ENCODE results near the gene HEMGN. TPM values are rescaled to one million over a fixed set of nuclear protein-coding genes. Genes with fewer than 3 reads are reported as not detected.
A peak's percentile ranks its signal among the peaks of the same experiment; 100 is the strongest.

Gene HEMGN
- total and polyA plus RNA-seq, 2 of the 13 experiments (the other 11 are each of a cell fraction or from before 2014, with no cell fraction given), result not detected

- peak; percentile 55; the same call in 1 of the 2 replicates for TF ChIP-seq ZNF788 (CRISPR knock-in tag; IDR thresholded peaks at IDR 0.05; ENCODE audit: borderline replicate concordance)
- 0 out of 2 replicates have a peak, but pooled peaks have one; percentile 6 for TF ChIP-seq NR2C2 (CRISPR knock-in tag; IDR thresholded peaks at IDR 0.05; ENCODE audit: borderline replicate concordance)
- TF ChIP-seq RXRB (CRISPR knock-in tag; IDR thresholded peaks at IDR 0.05; ENCODE audit: borderline replicate concordance), result 0 out of 2 replicates have a peak, but pooled peaks have one; percentile 13
- TF ChIP-seq SRY (CRISPR knock-in tag; IDR thresholded peaks at IDR 0.05), result 0 out of 2 replicates have a peak, but pooled peaks have one; percentile 35
- peak; percentile 6; the same call in 1 of the 2 replicates for TF ChIP-seq SPEN (CRISPR knock-in tag; IDR thresholded peaks at IDR 0.05; ENCODE audit: low read depth)
- 0 out of 2 replicates have a peak, but pooled peaks have one; percentile 32 for TF ChIP-seq RXRA (CRISPR knock-in tag; IDR thresholded peaks at IDR 0.05)
- no peak for TF ChIP-seq NR2F1 (CRISPR knock-in tag; IDR thresholded peaks at IDR 0.05)
- 0 out of 2 replicates have a peak, but pooled peaks have one; percentile 18 for TF ChIP-seq KLF13 (CRISPR knock-in tag; IDR thresholded peaks at IDR 0.05)
- TF ChIP-seq ZNF441 (CRISPR knock-in tag; IDR thresholded peaks at IDR 0.05; ENCODE audit: borderline replicate concordance), result peak; percentile 31; the same call in 1 of the 2 replicates
- TF ChIP-seq, protein P1, sequence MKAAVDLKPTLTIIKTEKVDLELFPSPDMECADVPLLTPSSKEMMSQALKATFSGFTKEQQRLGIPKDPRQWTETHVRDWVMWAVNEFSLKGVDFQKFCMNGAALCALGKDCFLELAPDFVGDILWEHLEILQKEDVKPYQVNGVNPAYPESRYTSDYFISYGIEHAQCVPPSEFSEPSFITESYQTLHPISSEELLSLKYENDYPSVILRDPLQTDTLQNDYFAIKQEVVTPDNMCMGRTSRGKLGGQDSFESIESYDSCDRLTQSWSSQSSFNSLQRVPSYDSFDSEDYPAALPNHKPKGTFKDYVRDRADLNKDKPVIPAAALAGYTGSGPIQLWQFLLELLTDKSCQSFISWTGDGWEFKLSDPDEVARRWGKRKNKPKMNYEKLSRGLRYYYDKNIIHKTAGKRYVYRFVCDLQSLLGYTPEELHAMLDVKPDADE (CRISPR knock-in tag; IDR thresholded peaks at IDR 0.05), result peak; percentile 34
- no peak for TF ChIP-seq NFE2L2 (IDR thresholded peaks at IDR 0.05; ENCODE audit: low read length)
- TF ChIP-seq ZFAT (CRISPR knock-in tag; conservative IDR thresholded peaks at IDR 0.05), result 0 out of 2 replicates have a peak, but pooled peaks have one; percentile 13
- TF ChIP-seq LBX2 (CRISPR knock-in tag; IDR thresholded peaks at IDR 0.05; ENCODE audit: borderline replicate concordance), result no peak
- peak; percentile 61 for TF ChIP-seq YY1 (IDR thresholded peaks at IDR 0.05; ENCODE audit: insufficient read depth, insufficient replicate concordance, low read depth, low read length)
- TF ChIP-seq ZBTB38 (CRISPR knock-in tag; IDR thresholded peaks at IDR 0.05), result peak; percentile 22; the same call in 1 of the 2 replicates
- TF ChIP-seq SKIL (CRISPR knock-in tag; IDR thresholded peaks at IDR 0.05; ENCODE audit: borderline replicate concordance), result no peak
- no peak for TF ChIP-seq SMAD3 (CRISPR knock-in tag; IDR thresholded peaks at IDR 0.05)
- peak; percentile 11; the same call in 1 of the 2 replicates for TF ChIP-seq RBFOX2 (IDR thresholded peaks at IDR 0.05; ENCODE audit: low read depth, low read length)
- TF ChIP-seq ZNF317 (CRISPR knock-in tag; IDR thresholded peaks at IDR 0.05), result 0 out of 2 replicates have a peak, but pooled peaks have one; percentile 52
- 0 out of 2 replicates have a peak, but pooled peaks have one; percentile 27 for TF ChIP-seq MIER3 (CRISPR knock-in tag; IDR thresholded peaks at IDR 0.05; ENCODE audit: borderline replicate concordance)
- peak; percentile 23 for TF ChIP-seq ZFX (CRISPR knock-in tag; IDR thresholded peaks at IDR 0.05; ENCODE audit: low read depth)
- TF ChIP-seq ZNF703 (CRISPR knock-in tag; IDR thresholded peaks at IDR 0.05; ENCODE audit: borderline replicate concordance), result no peak; the same call in 1 of the 2 replicates
- TF ChIP-seq KAT8 (CRISPR knock-in tag; IDR thresholded peaks at IDR 0.05), result peak; percentile 46; the same call in 1 of the 2 replicates
- TF ChIP-seq IKZF5 (CRISPR knock-in tag; IDR thresholded peaks at IDR 0.05), result no peak
Observed at GRCh38 chr9:97985058-97985861, 47.3 kb upstream of the HEMGN start (continued).
